ENCODE results near the gene FXN.

FXN gene

DNA sequence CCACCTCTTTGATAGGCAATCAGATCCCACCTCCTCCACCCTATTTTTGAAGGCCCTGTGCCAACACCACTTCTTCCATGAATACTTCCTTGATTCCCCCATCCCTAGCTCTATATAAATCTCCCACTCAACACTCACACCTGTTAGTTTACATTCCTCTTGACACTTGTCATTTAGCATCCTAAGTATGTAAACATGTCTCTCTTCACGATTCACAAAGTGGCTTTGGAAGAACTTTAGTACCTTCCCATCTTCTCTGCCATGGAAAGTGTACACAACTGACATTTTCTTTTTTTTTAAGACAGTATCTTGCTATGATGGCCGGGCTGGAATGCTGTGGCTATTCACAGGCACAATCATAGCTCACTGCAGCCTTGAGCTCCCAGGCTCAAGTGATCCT lies 1.5 kb upstream of the FXN start:
- peaks cover 8% of the 10 kb centered on the region; the same call in 1 of the 2 replicates for H3F3A ChIP-seq (ENCODE audit: insufficient read depth, low read length)
- H3K9me3 ChIP-seq (replicated peaks; ENCODE audit: insufficient read depth, low read length): 0 out of 2 replicates have a peak, but pooled peaks cover 4% of the 10 kb centered on the region
- H3K9me2 ChIP-seq (replicated peaks; ENCODE audit: insufficient read depth, low read length): no peaks in the 10 kb centered on the region
- no peak overlapping the region for H3K4me2 ChIP-seq (ENCODE audit: low read depth, low read length)
- no peak overlapping the region for H2AFZ ChIP-seq (ENCODE audit: low read length)
- H3K4me1 ChIP-seq (ENCODE audit: low read length): peaks cover 8% of the 10 kb centered on the region
- H3K27me3 ChIP-seq (replicated peaks; ENCODE audit: insufficient read depth, low read length): no peaks in the 10 kb centered on the region
- no peaks in the 10 kb centered on the region for H4K20me1 ChIP-seq (ENCODE audit: insufficient read depth, low read length)
- no peak overlapping the region for H3K9ac ChIP-seq (ENCODE audit: low read length)
- DNase-seq: no peak
- H3K4me3 ChIP-seq (ENCODE audit: low read length): no peak overlapping the region
- no peak overlapping the region for H3K27ac ChIP-seq (ENCODE audit: low read length)
- H3K36me3 ChIP-seq (replicated peaks; ENCODE audit: insufficient read depth, low read length): no peaks in the 10 kb centered on the region
- TF ChIP-seq, protein P1, sequence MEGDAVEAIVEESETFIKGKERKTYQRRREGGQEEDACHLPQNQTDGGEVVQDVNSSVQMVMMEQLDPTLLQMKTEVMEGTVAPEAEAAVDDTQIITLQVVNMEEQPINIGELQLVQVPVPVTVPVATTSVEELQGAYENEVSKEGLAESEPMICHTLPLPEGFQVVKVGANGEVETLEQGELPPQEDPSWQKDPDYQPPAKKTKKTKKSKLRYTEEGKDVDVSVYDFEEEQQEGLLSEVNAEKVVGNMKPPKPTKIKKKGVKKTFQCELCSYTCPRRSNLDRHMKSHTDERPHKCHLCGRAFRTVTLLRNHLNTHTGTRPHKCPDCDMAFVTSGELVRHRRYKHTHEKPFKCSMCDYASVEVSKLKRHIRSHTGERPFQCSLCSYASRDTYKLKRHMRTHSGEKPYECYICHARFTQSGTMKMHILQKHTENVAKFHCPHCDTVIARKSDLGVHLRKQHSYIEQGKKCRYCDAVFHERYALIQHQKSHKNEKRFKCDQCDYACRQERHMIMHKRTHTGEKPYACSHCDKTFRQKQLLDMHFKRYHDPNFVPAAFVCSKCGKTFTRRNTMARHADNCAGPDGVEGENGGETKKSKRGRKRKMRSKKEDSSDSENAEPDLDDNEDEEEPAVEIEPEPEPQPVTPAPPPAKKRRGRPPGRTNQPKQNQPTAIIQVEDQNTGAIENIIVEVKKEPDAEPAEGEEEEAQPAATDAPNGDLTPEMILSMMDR (IDR thresholded peaks at IDR 0.05; ENCODE audit: low read length): no peak
- no peak for TF ChIP-seq EZH2phosphoT487 (IDR thresholded peaks at IDR 0.05; ENCODE audit: low read length)
- no peak for TF ChIP-seq EZH2 (optimal IDR thresholded peaks at IDR 0.05; ENCODE audit: low read depth, low read length)
- H3K79me2 ChIP-seq (ENCODE audit: low read length): peaks cover 35% of the 10 kb centered on the region

DNA sequence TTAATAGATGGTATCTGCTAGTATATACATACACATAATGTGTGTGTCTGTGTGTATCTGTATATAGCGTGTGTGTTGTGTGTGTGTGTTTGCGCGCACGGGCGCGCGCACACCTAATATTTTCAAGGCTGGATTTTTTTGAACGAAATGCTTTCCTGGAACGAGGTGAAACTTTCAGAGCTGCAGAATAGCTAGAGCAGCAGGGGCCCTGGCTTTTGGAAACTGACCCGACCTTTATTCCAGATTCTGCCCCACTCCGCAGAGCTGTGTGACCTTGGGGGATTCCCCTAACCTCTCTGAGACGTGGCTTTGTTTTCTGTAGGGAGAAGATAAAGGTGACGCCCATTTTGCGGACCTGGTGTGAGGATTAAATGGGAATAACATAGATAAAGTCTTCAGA lies 757 bp downstream of the FXN start:
- Histone ChIP-seq H2AFZ (ENCODE audit: low read length) (peak overlapping the region; percentile 93), H3K9me2 (replicated peaks; ENCODE audit: insufficient read depth, low read length) (no peaks in the 10 kb centered on the region), H3K36me3 (replicated peaks; ENCODE audit: insufficient read depth, low read length) (no peaks in the 10 kb centered on the region), H3K27ac (ENCODE audit: low read length) (peak overlapping the region; percentile 87), H4K20me1 (ENCODE audit: insufficient read depth, low read length) (no peaks in the 10 kb centered on the region), H3F3A (ENCODE audit: insufficient read depth, low read length) (peaks cover 8% of the 10 kb centered on the region; the same call in 1 of the 2 replicates), H3K4me1 (ENCODE audit: low read length) (peaks cover 8% of the 10 kb centered on the region), H3K4me2 (ENCODE audit: low read depth, low read length) (peak overlapping the region; percentile 92), H3K4me3 (ENCODE audit: low read length) (peak overlapping the region; percentile 98), H3K9ac (ENCODE audit: low read length) (peak overlapping the region; percentile 91), H3K27me3 (replicated peaks; ENCODE audit: insufficient read depth, low read length) (no peaks in the 10 kb centered on the region), H3K79me2 (ENCODE audit: low read length) (peaks cover 55% of the 10 kb centered on the region), H3K9me3 (replicated peaks; ENCODE audit: insufficient read depth, low read length) (no peaks in the 10 kb centered on the region)
- peak; percentile 45 for DNase-seq
- TF ChIP-seq, protein P1 (IDR thresholded peaks at IDR 0.05; ENCODE audit: low read length): no peak
- TF ChIP-seq EZH2phosphoT487 (IDR thresholded peaks at IDR 0.05; ENCODE audit: low read length) (no peak), EZH2 (optimal IDR thresholded peaks at IDR 0.05; ENCODE audit: low read depth, low read length) (no peak)

DNA sequence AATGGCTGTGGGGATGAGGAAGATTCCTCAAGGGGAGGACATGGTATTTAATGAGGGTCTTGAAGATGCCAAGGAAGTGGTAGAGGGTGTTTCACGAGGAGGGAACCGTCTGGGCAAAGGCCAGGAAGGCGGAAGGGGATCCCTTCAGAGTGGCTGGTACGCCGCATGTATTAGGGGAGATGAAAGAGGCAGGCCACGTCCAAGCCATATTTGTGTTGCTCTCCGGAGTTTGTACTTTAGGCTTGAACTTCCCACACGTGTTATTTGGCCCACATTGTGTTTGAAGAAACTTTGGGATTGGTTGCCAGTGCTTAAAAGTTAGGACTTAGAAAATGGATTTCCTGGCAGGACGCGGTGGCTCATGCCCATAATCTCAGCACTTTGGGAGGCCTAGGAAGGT lies 1.2 kb downstream of the FXN start:
- Histone ChIP-seq H2AFZ (ENCODE audit: low read length) (peak overlapping the region; percentile 93), H3K4me3 (ENCODE audit: low read length) (peak overlapping the region; percentile 98), H3K36me3 (replicated peaks; ENCODE audit: insufficient read depth, low read length) (no peaks in the 10 kb centered on the region), H3K4me2 (ENCODE audit: low read depth, low read length) (peak overlapping the region; percentile 92), H3K9me3 (replicated peaks; ENCODE audit: insufficient read depth, low read length) (no peaks in the 10 kb centered on the region), H3K9me2 (replicated peaks; ENCODE audit: insufficient read depth, low read length) (no peaks in the 10 kb centered on the region), H3K9ac (ENCODE audit: low read length) (peak overlapping the region; percentile 91), H3K27me3 (replicated peaks; ENCODE audit: insufficient read depth, low read length) (no peaks in the 10 kb centered on the region), H3K79me2 (ENCODE audit: low read length) (peaks cover 60% of the 10 kb centered on the region), H4K20me1 (ENCODE audit: insufficient read depth, low read length) (no peaks in the 10 kb centered on the region), H3F3A (ENCODE audit: insufficient read depth, low read length) (peaks cover 8% of the 10 kb centered on the region; the same call in 1 of the 2 replicates), H3K4me1 (ENCODE audit: low read length) (peaks cover 8% of the 10 kb centered on the region), H3K27ac (ENCODE audit: low read length) (peak overlapping the region; percentile 87; the same call in 1 of the 2 replicates)
- no peak for TF ChIP-seq EZH2 (optimal IDR thresholded peaks at IDR 0.05; ENCODE audit: low read depth, low read length)
- TF ChIP-seq, protein P1 (IDR thresholded peaks at IDR 0.05; ENCODE audit: low read length): no peak
- no peak for DNase-seq

Data from MM.1S (cell line).